ENCODE results near the gene CDH10.

The CDH10 gene

DNA sequence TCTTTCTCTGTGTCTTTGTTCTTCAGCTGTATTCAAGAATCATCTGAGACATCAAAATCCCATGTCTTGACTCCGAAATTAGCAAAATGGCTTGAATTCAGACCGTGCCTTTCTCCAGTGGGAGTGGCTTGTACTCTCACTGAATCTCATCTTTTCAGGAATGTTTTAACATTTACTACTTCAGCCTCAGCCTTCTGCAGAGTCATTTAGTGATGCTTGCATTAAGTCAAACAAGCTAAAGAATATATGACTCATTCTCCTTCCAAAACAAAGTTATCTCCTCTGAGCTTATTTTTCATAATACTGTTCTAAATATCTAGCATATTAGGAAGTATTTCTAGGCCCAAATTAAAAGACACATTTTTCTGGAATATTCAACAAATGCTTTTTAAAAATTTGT, 205.3 kb downstream of the CDH10 start:
- TF ChIP-seq POLR2AphosphoS5 (IDR thresholded peaks at IDR 0.05; ENCODE audit: low read depth, low read length) (no peak), TAF1 (IDR thresholded peaks at IDR 0.05; ENCODE audit: borderline replicate concordance, insufficient read depth, low read length) (no peak), SIN3A (IDR thresholded peaks at IDR 0.05; ENCODE audit: borderline replicate concordance, insufficient read depth, low read length) (no peak), FOXP2 (optimal IDR thresholded peaks at IDR 0.05; ENCODE audit: borderline replicate concordance, extremely low read depth, extremely low read length, insufficient read depth) (no peak)
- TF ChIP-seq, protein P1, sequence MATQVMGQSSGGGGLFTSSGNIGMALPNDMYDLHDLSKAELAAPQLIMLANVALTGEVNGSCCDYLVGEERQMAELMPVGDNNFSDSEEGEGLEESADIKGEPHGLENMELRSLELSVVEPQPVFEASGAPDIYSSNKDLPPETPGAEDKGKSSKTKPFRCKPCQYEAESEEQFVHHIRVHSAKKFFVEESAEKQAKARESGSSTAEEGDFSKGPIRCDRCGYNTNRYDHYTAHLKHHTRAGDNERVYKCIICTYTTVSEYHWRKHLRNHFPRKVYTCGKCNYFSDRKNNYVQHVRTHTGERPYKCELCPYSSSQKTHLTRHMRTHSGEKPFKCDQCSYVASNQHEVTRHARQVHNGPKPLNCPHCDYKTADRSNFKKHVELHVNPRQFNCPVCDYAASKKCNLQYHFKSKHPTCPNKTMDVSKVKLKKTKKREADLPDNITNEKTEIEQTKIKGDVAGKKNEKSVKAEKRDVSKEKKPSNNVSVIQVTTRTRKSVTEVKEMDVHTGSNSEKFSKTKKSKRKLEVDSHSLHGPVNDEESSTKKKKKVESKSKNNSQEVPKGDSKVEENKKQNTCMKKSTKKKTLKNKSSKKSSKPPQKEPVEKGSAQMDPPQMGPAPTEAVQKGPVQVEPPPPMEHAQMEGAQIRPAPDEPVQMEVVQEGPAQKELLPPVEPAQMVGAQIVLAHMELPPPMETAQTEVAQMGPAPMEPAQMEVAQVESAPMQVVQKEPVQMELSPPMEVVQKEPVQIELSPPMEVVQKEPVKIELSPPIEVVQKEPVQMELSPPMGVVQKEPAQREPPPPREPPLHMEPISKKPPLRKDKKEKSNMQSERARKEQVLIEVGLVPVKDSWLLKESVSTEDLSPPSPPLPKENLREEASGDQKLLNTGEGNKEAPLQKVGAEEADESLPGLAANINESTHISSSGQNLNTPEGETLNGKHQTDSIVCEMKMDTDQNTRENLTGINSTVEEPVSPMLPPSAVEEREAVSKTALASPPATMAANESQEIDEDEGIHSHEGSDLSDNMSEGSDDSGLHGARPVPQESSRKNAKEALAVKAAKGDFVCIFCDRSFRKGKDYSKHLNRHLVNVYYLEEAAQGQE (IDR thresholded peaks at IDR 0.05; ENCODE audit: insufficient read depth in 1 of 2, low read depth in 2 of 2, low read length in 2 of 2): no peak
